SW 1271 (cell line): Measurements from ENCODE around the gene SOX6.
"Not testable (repeated sequence)": the region's sequence is repeated elsewhere in the genome, so short reads cannot be mapped to it uniquely, and the experiment has no call there.

Experiments
- DNase-seq, 2 experiments: peaks; one replicate each; lab custom pipeline; 2025; lab: John Stamatoyannopoulos, UW

Gene SOX6

DNA sequence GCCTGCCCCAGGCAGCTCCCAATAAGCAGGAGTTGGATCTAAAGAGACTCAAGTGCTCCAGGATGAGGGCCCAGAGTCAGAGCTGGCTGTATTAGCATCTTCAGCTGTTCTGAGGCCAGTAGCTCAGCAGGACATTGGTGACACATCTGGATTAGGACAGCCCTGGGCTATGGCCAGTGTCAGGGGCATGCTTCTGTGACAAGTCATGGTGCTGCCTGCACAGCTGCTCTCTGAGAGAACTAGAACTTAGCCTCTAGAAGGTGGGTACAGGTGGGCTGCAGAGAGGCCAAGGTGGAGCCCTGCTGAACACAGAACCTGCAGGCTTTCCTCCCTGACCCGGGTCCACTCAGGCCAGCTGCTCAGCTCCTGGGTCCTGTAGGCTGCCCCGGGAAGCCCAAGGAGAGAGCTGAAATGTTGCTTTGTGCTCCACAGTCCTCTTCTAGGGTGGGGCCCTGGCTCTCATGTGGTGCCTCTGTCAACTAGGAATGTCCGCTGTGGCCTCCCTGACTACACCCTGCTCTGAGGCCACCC lies 426.9 kb downstream of the SOX6 start:
- no peak for DNase-seq

DNA sequence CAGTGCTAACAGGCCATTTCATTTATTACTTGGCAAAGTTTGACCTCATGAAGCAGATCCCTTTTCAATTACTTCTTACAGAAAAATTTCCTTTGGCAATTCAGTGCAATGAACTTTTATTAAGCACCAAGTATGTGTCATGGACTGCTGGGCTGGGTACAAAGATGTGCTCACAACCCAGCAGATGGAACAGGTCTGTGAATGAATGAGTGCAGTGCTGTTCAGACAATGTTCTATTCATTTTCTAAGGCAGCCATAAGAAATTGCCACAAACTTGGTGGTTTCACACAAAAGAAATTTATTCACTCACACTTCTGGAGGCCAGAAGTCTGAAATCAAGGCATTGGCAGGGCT lies 428.5 kb downstream of the SOX6 start:
- no peak for DNase-seq

DNA sequence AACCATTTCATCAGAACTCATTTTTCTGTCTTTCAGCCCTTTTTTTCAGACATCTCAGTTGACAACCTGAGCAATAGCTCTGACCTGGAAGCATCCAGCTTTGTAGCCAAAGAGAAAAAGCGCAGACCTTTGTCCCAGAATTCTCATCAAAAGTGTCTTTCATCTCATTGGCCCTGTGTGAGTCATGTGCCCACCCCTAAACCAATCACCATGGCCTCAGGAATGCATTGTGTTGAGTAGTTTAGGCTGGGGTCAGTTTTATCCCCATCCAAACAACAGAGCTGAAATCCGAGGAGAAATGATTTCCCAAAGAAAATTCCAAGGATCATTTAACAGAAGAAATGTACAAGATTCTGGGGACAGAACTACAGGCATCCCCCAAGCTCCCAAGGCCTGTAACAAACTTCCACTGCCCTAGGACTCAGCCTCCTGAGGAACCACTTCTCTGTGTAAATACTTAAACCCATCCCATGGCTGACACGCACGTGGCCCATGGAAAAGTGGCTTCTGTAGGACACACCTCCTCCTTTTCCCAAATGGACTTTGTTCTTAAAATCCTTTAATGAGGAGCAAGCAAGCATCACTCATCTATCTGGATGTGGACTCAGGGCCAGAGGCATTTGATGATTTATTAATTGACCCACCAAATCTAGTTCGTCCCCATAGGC lies 429.0 kb downstream of the SOX6 start:
- no peak for DNase-seq

DNA sequence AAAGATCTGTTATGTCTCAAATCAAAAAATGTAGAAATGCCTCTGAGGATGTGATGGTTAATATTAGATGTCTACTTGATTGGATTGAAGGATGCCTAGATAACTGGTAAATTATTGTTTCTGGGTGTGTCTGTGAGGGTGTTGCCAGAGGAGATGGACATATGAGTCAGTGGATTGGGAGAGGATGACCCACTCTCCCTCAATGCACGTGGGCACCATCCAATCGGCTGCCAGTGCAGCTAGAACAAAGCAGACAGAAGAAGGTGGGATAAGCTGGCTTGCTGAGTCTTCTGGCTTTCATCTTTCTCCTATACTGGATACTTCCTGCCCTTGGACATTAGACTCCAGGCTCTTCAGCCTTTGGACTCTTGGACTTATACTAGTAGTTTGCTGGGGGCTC lies 430.3 kb downstream of the SOX6 start:
- DNase-seq: no peak

DNA sequence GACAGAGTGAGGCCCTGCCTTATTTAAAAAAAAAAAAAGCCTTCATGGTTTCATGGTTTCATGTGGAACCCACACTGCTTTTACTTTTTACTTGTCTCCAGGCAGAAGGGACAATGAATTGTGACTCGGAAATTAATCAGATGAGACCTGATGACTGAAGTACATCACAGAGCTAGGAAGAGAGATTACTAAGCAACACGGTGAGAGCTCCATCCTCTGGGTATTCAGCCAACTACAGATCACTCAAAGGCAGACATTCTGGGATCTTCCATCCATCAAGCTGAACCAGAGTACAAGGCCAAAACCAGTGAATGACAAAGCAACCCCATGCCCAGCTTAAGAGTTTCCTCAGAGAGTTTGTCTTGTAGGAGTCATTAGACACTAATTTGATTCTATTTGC lies 433.2 kb downstream of the SOX6 start:
- no peak for DNase-seq

DNA sequence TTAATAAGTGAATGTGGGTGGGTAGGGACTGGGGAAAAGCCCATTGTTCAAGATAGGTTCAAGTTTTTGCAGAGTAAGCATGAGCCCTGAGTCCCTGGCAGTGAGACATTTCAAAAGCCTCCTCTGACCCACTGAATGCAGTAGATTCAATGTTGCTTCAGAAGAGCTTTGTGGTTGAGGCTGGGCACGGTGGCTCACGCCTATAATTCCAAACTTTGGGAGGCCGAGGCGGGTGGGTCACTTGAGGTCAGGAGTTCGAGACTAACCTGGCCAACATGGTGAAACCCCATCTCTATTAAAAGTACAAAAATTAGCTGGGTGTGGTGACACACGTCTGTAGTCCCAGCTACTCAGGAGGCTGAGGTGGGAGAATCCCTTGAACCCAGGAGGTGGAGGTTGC lies 433.6 kb downstream of the SOX6 start:
- not testable (repeated sequence) for DNase-seq

DNA sequence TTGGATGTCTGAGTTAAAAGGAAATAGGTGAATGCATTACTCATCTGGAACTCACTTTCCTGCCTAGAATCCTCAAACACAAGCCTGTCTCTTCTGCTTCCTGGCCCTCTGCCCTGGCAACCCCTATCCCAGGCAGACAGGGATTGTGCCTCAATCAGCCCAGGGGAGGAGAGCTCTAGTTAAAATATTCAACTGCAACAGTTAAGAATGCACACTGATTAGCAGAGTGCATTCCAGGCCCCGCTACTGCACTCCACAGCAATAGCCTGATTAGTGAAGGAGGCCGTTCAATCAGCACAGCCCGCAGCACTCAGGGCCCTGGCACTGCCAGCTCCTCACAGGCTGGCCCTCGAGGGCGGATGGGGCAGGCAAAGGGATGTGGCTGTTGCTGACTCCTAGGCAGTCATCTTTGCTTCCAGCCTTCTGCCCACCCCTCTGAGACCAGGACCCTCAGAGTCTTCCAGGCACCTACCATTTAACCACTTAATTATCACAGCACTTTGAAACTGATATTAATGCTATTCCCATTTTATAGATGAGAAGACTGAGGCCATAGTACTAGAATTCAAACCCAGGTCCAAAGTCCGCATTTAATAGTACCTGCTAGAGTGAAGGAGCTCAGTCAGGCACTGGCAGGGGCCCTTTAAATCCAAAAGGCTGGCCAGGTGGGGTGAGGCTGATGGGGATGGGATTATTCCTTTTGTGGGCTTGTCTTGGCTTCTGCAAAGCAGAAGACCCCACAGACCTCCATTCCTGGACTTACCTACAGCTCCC lies 435.3 kb downstream of the SOX6 start:
- no peak for DNase-seq

DNA sequence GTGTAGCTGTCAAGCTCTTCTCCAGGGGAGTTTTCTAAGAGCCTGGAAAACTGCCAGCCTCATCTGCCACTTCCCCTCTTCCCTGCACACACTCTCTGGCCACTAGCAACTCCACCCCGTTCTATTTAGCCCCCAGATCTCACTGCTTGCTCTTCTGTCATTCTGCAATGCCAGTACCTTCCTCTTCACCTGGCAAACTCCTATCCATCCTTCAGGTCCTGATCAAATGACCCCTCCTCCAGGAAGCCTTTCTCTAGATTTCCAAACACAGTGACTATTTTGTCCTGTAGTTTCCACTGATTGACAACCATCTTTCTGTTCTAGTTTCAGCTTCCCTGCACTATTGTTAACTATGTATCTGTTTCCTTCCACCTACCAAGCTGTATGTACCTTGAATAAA lies 437.7 kb downstream of the SOX6 start:
- no peak for DNase-seq

DNA sequence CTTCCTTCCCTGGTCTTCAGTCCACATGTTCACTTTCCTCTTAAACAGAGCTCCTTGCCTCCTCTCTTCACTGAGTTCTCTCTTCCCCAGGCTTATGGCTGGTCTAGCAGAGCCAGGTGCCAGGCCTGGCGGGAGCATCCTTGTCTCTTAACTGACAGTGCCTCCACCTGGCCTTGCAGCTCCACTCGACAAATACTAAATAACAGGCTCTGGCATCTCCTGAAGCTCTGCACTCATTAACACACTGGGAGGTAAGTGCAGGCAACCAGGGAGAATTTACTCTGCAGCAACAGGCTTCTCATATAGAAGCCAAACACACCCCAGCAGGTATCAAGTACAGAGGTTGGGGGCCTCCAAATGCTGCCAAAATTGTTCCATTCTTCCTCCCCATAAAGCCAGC lies 438.1 kb downstream of the SOX6 start:
- no peak for DNase-seq
